HCT116 (cell line): ENCODE measurements around the gene GPBAR1. TPM values are rescaled to one million over a fixed set of nuclear protein-coding genes. Genes with fewer than 3 reads are reported as not detected.

Experiments
- ATAC-seq: fragments of 200-7000 bp; cut with Tn5 transposase; 2 replicates; pipeline ENCODE4 v1.9.1; 2020; ENCODE audit warnings: mild to moderate bottlenecking, moderate library complexity
- BruUV-seq: library from RNA; stranded (reverse); fragments of 400-500 nt; replicated peaks from 2 replicates; lab custom pipeline; 2021; lab: Mats Ljungman, UMichigan
- CTCF ChIA-PET: fragments of 300-600 bp; sonication (Branson Sonifier 250); formaldehyde crosslinking; loops from one replicate; lab custom pipeline; 2021; ENCODE audit warnings: antibody characterized with exemption; lab: Charles Lee
- POLR2A ChIA-PET: fragments of 300-600, 350-600 bp; sonication (Branson Sonifier 250); formaldehyde crosslinking; loops from one replicate; lab custom pipeline; 2021; ENCODE audit warnings: antibody characterized with exemption; lab: Charles Lee
- RAD21 ChIA-PET, 2 experiments: fragments of 300-600 bp; sonication (Branson Sonifier 250); formaldehyde crosslinking; loops; one replicate each; lab custom pipeline; 2023; ENCODE audit warnings: low total read pairs in 2 of 2; ENCODE audit not compliant: uncharacterized antibody in 2 of 2, unreplicated experiment in 2 of 2, low non-redundant PET in 1 of 2; lab: Charles Lee
- DNase-seq: peaks from one replicate; pipeline ENCODE4 v3.0.0-alpha.2; 2010; ENCODE audit warnings: low read depth, low spot score
- H2AFZ ChIP-seq: fragments of 200-600 bp; shearing (Covaris generic), sonication (generic); 2 replicates; pipeline ENCODE4 v1.6.1; 2017; ENCODE audit warnings: low read depth, mixed run types, mixed read lengths, antibody characterized with exemption, low read length; ENCODE audit not compliant: poor library complexity, severe bottlenecking
- H3K27ac ChIP-seq: 2 replicates; pipeline ENCODE4 v1.5.1; 2012; ENCODE audit warnings: low read depth, low read length
- H3K27me3 ChIP-seq: fragments of 200-600 bp; sonication (generic); 2 replicates; pipeline ENCODE4 v1.6.1; 2016; ENCODE audit warnings: mixed run types, low read length, mixed read lengths; ENCODE audit not compliant: insufficient read depth
- H3K36me3 ChIP-seq, 2 experiments: fragments of 200-500 bp in 1 of 2; fragments of 200-600 bp in 1 of 2; sonication (Bioruptor generic) in 1 of 2; sonication (generic) in 1 of 2; 2 replicates each; pipeline versions ENCODE4 v1.5.1 to v1.6.1; 2014 to 2016; ENCODE audit warnings: low read length in 2 of 2, inconsistent platforms in 1 of 2, mixed read lengths in 1 of 2, mixed run types in 1 of 2; ENCODE audit not compliant: insufficient read depth in 2 of 2, control insufficient read depth in 1 of 2
- H3K4me1 ChIP-seq, 2 experiments: fragments of 200-600 bp in 1 of 2; sonication (generic) in 1 of 2; 2 replicates each; pipeline versions ENCODE4 v1.5.1 to v1.6.1; 2012 to 2017; ENCODE audit warnings: low read length in 2 of 2, inconsistent platforms in 1 of 2, mild to moderate bottlenecking in 1 of 2, mixed read lengths in 1 of 2, mixed run types in 1 of 2, moderate library complexity in 1 of 2; ENCODE audit not compliant: insufficient read depth in 2 of 2, control insufficient read depth in 1 of 2
- H3K4me2 ChIP-seq: fragments of 200-600 bp; sonication (generic); 2 replicates; pipeline ENCODE4 v1.6.1; 2017; ENCODE audit warnings: mixed run types, low read length, mixed read lengths
- H3K4me3 ChIP-seq, 2 experiments: fragments of 200-600 bp in 1 of 2; sonication (generic) in 1 of 2; replicated peaks in 1 of 2; 2 replicates each; pipeline ENCODE4 v1.5.1; 2011 to 2016; ENCODE audit warnings: low read length in 2 of 2, control low read depth in 1 of 2, low read depth in 1 of 2, mild to moderate bottlenecking in 1 of 2, mixed read lengths in 1 of 2, mixed run types in 1 of 2
- H3K79me2 ChIP-seq: fragments of 200-600 bp; sonication (generic); 2 replicates; pipeline ENCODE4 v1.6.1; 2017; ENCODE audit warnings: mild to moderate bottlenecking, mixed run types, low read length, moderate library complexity, mixed read lengths; ENCODE audit not compliant: insufficient read depth
- H3K9ac ChIP-seq: fragments of 200-600 bp; sonication (generic); 2 replicates; pipeline ENCODE4 v1.6.1; 2016; ENCODE audit warnings: low read length, mixed read lengths
- H3K9me2 ChIP-seq: fragments of 200-600 bp; sonication (generic), shearing (Covaris generic); 2 replicates; pipeline ENCODE4 v1.6.1; 2017; ENCODE audit warnings: mixed run types, mild to moderate bottlenecking, moderate library complexity; ENCODE audit not compliant: insufficient read depth
- H3K9me3 ChIP-seq, 2 experiments: fragments of 200-500 bp in 1 of 2; fragments of 200-600 bp in 1 of 2; sonication (Bioruptor generic) in 1 of 2; sonication (generic) in 1 of 2; 2 replicates each; pipeline ENCODE4 v1.6.1; 2014 to 2017; ENCODE audit warnings: low read length in 2 of 2, mixed read lengths in 2 of 2, inconsistent platforms in 1 of 2, low read depth in 1 of 2, mild to moderate bottlenecking in 1 of 2, mixed run types in 1 of 2, moderate library complexity in 1 of 2; ENCODE audit not compliant: control insufficient read depth in 1 of 2, insufficient read depth in 1 of 2
- H4K20me1 ChIP-seq: fragments of 200-600 bp; sonication (generic), shearing (Covaris generic); 2 replicates; pipeline ENCODE4 v1.6.1; 2017; ENCODE audit warnings: mixed run types, mild to moderate bottlenecking, moderate library complexity; ENCODE audit not compliant: insufficient read depth
- CBX3 ChIP-seq: IDR thresholded peaks from 2 replicates; pipeline ENCODE4 v1.6.1; 2012; ENCODE audit warnings: low read depth
- CEBPB ChIP-seq: IDR thresholded peaks from 2 replicates; pipeline ENCODE4 v1.6.1; 2012; ENCODE audit warnings: low read depth
- EGR1 ChIP-seq: IDR thresholded peaks from 2 replicates; pipeline ENCODE4 v1.6.1; 2012; ENCODE audit warnings: low read depth
- ELF1 ChIP-seq: IDR thresholded peaks from 2 replicates; pipeline ENCODE4 v1.6.1; 2012; ENCODE audit warnings: low read depth, borderline replicate concordance
- EZH2 ChIP-seq: fragments of 200-600 bp; sonication (generic); IDR thresholded peaks from 2 replicates; pipeline ENCODE4 v1.6.1; 2017; ENCODE audit warnings: antibody characterized with exemption, mixed run types
- EZH2phosphoT487 ChIP-seq: fragments of 200-600 bp; IDR thresholded peaks from 2 replicates; pipeline ENCODE4 v1.6.1; 2018; ENCODE audit warnings: antibody characterized with exemption, borderline replicate concordance
- FOSL1 ChIP-seq: IDR thresholded peaks from 2 replicates; pipeline ENCODE4 v1.6.1; 2012; ENCODE audit warnings: low read depth
- POLR2A ChIP-seq: IDR thresholded peaks from 2 replicates; pipeline ENCODE4 v1.7.0; 2011; ENCODE audit warnings: borderline replicate concordance; ENCODE audit not compliant: insufficient read depth, insufficient read length; ENCODE audit errors: extremely low read depth
- POLR2AphosphoS5 ChIP-seq: IDR thresholded peaks from 2 replicates; pipeline ENCODE4 v1.6.1; 2011; ENCODE audit warnings: mild to moderate bottlenecking, low read depth, low read length, moderate library complexity
- SIN3A ChIP-seq: IDR thresholded peaks from 2 replicates; pipeline ENCODE4 v1.6.1; 2012; ENCODE audit warnings: low read depth
- SRF ChIP-seq: IDR thresholded peaks from 2 replicates; pipeline ENCODE4 v1.6.1; 2012; ENCODE audit warnings: low read depth
- TCF7L2 ChIP-seq: IDR thresholded peaks from 2 replicates; pipeline ENCODE4 v1.7.0; 2011; ENCODE audit warnings: borderline replicate concordance, inconsistent platforms; ENCODE audit not compliant: insufficient read depth, insufficient read length; ENCODE audit errors: extremely low read depth
- YY1 ChIP-seq: IDR thresholded peaks from 2 replicates; pipeline ENCODE4 v1.6.1; 2011; ENCODE audit warnings: low read length, low read depth, moderate library complexity, mild to moderate bottlenecking; ENCODE audit not compliant: insufficient replicate concordance; ENCODE audit errors: extremely low read depth
- ZFX ChIP-seq: fragments of 450-650 bp; IDR thresholded peaks from 2 replicates; pipeline ENCODE4 v1.6.1; 2017
- intact Hi-C: fragments of 100-400 bp; cut with micrococcal nuclease; formaldehyde crosslinking; loops from 2 replicates; pipeline ENCODE4 v1.10.0; 2022
- total RNA-seq: library from RNA; stranded (reverse); gene quantifications from one replicate; pipeline ENCODE4 v1.2.1, GENCODE V29; 2021; ENCODE audit not compliant: unreplicated experiment
- TF ChIP-seq, protein P1 (sequence below), 3 experiments: fragments of 200-600 bp in 1 of 3; sonication (generic) in 1 of 3; IDR thresholded peaks in 2 of 3; conservative IDR thresholded peaks in 1 of 3; 2 replicates each; pipeline ENCODE4 v1.5.1; 2012 to 2017; ENCODE audit warnings: low read depth in 2 of 3, low read length in 2 of 3, antibody characterized with exemption in 1 of 3, borderline replicate concordance in 1 of 3, control low read depth in 1 of 3, mild to moderate bottlenecking in 1 of 3, mixed read lengths in 1 of 3, mixed run types in 1 of 3, moderate library complexity in 1 of 3; ENCODE audit not compliant: insufficient read depth in 1 of 3
- TF ChIP-seq, protein P2 (sequence below): IDR thresholded peaks from 2 replicates; pipeline ENCODE4 v1.6.1; 2012; ENCODE audit warnings: low read depth
- TF ChIP-seq, protein P3 (sequence below): IDR thresholded peaks from 2 replicates; pipeline ENCODE4 v1.6.1; 2012
- TF ChIP-seq, protein P4 (sequence below): IDR thresholded peaks from 2 replicates; pipeline ENCODE4 v1.6.1; 2012

The GPBAR1 gene
- total RNA-seq, 1 experiment from 2014 or later = 0.27 TPM

DNA sequence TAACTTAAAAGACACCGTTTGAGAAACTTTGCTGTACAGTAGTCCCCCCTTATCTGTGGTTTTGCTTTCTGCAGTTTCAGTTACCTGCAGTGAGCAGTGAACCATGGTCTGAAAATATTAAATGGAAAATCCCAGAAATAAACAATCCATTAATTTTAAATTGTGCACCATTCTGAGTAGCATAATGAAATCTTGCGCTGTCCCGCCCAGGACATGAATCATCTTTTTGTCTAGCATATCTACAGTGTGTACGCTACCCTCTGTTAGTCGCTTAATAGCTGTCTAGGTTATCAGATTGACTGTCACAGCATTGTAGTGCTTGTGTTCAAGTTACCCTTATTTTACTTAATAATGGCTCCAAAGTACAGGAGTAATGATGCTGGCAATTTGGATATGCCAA, 37.8 kb upstream of the GPBAR1 start:
- intact Hi-C loops = no loop called here
- no peak overlapping the region for H3K27ac ChIP-seq
- ChIA-PET CTCF (no interaction called here), POLR2A (no interaction called here)
- DNase-seq = no peak
- peaks cover 13% of the 10 kb centered on the region; the same call in 1 of the 2 replicates for H4K20me1 ChIP-seq
- no peaks in the 10 kb centered on the region for H3K9me3 ChIP-seq
- H2AFZ ChIP-seq = no peak overlapping the region
- H3K9ac ChIP-seq = no peak overlapping the region
- H3K4me3 ChIP-seq = no peak overlapping the region
- H3K4me1 ChIP-seq = peaks cover 12 to 17% of the 10 kb centered on the region in 2 experiments
- ATAC-seq = no peak
- TF ChIP-seq ZFX = no peak
- no peak for TF ChIP-seq POLR2AphosphoS5
- TF ChIP-seq FOSL1 = no peak
- no peak for TF ChIP-seq SRF
- no peak for TF ChIP-seq EZH2phosphoT487
- TF ChIP-seq TCF7L2 = no peak
- no peak for TF ChIP-seq ELF1
- TF ChIP-seq EGR1 = no peak
- TF ChIP-seq, protein P1, sequence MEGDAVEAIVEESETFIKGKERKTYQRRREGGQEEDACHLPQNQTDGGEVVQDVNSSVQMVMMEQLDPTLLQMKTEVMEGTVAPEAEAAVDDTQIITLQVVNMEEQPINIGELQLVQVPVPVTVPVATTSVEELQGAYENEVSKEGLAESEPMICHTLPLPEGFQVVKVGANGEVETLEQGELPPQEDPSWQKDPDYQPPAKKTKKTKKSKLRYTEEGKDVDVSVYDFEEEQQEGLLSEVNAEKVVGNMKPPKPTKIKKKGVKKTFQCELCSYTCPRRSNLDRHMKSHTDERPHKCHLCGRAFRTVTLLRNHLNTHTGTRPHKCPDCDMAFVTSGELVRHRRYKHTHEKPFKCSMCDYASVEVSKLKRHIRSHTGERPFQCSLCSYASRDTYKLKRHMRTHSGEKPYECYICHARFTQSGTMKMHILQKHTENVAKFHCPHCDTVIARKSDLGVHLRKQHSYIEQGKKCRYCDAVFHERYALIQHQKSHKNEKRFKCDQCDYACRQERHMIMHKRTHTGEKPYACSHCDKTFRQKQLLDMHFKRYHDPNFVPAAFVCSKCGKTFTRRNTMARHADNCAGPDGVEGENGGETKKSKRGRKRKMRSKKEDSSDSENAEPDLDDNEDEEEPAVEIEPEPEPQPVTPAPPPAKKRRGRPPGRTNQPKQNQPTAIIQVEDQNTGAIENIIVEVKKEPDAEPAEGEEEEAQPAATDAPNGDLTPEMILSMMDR (IDR thresholded peaks at IDR 0.05 in 2 of 3, conservative IDR thresholded peaks at IDR 0.05 in 1 of 3; ENCODE audit: borderline replicate concordance in 1 of 3, insufficient read depth in 1 of 3, low read depth in 2 of 3, low read length in 2 of 3) = no peak
- no peak for TF ChIP-seq CEBPB
- TF ChIP-seq, protein P2, sequence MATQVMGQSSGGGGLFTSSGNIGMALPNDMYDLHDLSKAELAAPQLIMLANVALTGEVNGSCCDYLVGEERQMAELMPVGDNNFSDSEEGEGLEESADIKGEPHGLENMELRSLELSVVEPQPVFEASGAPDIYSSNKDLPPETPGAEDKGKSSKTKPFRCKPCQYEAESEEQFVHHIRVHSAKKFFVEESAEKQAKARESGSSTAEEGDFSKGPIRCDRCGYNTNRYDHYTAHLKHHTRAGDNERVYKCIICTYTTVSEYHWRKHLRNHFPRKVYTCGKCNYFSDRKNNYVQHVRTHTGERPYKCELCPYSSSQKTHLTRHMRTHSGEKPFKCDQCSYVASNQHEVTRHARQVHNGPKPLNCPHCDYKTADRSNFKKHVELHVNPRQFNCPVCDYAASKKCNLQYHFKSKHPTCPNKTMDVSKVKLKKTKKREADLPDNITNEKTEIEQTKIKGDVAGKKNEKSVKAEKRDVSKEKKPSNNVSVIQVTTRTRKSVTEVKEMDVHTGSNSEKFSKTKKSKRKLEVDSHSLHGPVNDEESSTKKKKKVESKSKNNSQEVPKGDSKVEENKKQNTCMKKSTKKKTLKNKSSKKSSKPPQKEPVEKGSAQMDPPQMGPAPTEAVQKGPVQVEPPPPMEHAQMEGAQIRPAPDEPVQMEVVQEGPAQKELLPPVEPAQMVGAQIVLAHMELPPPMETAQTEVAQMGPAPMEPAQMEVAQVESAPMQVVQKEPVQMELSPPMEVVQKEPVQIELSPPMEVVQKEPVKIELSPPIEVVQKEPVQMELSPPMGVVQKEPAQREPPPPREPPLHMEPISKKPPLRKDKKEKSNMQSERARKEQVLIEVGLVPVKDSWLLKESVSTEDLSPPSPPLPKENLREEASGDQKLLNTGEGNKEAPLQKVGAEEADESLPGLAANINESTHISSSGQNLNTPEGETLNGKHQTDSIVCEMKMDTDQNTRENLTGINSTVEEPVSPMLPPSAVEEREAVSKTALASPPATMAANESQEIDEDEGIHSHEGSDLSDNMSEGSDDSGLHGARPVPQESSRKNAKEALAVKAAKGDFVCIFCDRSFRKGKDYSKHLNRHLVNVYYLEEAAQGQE = no peak
- no peak for TF ChIP-seq YY1
- no peak for TF ChIP-seq POLR2A
- TF ChIP-seq, protein P3, sequence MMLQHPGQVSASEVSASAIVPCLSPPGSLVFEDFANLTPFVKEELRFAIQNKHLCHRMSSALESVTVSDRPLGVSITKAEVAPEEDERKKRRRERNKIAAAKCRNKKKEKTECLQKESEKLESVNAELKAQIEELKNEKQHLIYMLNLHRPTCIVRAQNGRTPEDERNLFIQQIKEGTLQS = no peak
- TF ChIP-seq SIN3A = no peak
- no peak for TF ChIP-seq CBX3
- TF ChIP-seq EZH2 = no peak
- TF ChIP-seq, protein P4, sequence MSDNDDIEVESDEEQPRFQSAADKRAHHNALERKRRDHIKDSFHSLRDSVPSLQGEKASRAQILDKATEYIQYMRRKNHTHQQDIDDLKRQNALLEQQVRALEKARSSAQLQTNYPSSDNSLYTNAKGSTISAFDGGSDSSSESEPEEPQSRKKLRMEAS = no peak
- TF ChIP-seq, all 23 proteins: peak for 0
- H3K4me2 ChIP-seq = no peak overlapping the region
- RAD21 ChIA-PET = no interaction called here
- H3K27me3 ChIP-seq = no peaks in the 10 kb centered on the region
- H3K36me3 ChIP-seq = peaks cover 21 to 29% of the 10 kb centered on the region in 2 experiments; a peak in 3 of 4 replicates
- BruUV-seq = no TSS peak
- H3K79me2 ChIP-seq = peaks cover 90% of the 10 kb centered on the region
- H3K9me2 ChIP-seq = no peaks in the 10 kb centered on the region
